Fibroblast of lung (primary cell): Measurements from ENCODE around the gene NRCAM.

ENCODE experiments used
- EZH2 ChIP-seq: IDR thresholded peaks from 2 replicates; pipeline ENCODE4 v1.5.1; 2012; ENCODE audit warnings: low read length, control low read depth, mild to moderate bottlenecking; ENCODE audit errors: missing control alignments
- TF ChIP-seq, protein P1 (sequence below), 2 donors: IDR thresholded peaks in 1 of 2; conservative IDR thresholded peaks in 1 of 2; 1 replicate in 1 of 2; 2 replicates in 1 of 2; pipeline ENCODE4 v1.5.1; 2011 to 2012; ENCODE audit warnings: low read length in 2 of 2, control low read depth in 1 of 2, inconsistent platforms in 1 of 2, low read depth in 1 of 2, mild to moderate bottlenecking in 1 of 2

DNA sequence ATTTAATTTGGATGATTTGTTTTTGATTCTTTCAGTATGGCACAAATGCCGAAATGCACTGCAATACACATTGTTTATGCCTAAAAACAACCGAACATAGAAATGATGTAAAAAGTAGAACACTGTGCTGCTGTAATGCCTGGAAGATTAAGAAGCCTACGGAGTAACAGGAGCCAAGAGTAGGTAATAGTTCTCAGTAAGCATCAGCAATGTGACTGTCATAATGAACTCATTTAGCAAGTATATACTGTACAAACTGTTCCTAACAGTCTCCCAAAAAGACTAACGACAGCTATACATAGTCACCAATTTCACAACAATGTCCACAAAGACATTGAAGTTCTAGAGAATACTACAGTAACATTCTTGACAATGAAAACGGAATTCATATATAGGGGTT, 307.1 kb downstream of the NRCAM start:
- TF ChIP-seq, protein P1, sequence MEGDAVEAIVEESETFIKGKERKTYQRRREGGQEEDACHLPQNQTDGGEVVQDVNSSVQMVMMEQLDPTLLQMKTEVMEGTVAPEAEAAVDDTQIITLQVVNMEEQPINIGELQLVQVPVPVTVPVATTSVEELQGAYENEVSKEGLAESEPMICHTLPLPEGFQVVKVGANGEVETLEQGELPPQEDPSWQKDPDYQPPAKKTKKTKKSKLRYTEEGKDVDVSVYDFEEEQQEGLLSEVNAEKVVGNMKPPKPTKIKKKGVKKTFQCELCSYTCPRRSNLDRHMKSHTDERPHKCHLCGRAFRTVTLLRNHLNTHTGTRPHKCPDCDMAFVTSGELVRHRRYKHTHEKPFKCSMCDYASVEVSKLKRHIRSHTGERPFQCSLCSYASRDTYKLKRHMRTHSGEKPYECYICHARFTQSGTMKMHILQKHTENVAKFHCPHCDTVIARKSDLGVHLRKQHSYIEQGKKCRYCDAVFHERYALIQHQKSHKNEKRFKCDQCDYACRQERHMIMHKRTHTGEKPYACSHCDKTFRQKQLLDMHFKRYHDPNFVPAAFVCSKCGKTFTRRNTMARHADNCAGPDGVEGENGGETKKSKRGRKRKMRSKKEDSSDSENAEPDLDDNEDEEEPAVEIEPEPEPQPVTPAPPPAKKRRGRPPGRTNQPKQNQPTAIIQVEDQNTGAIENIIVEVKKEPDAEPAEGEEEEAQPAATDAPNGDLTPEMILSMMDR (conservative IDR thresholded peaks at IDR 0.05 in 1 of 2, IDR thresholded peaks at IDR 0.05 in 1 of 2; ENCODE audit: low read depth in 1 of 2, low read length in 2 of 2) = no peak
- TF ChIP-seq EZH2 = no peak
